Mucosa of descending colon (tissue), 3 donors: Measurements from ENCODE around the gene SMAD1. TPM values are rescaled to one million over a fixed set of nuclear protein-coding genes. Genes with fewer than 3 reads are reported as not detected.

ENCODE experiments used
- ATAC-seq: fragments of 200-7000 bp; cut with Tn5 transposase; one replicate; pipeline ENCODE4 v1.9.1; 2020; ENCODE audit warnings: mild to moderate bottlenecking, moderate library complexity
- DNase-seq, 3 donors: peaks; one replicate each; pipeline ENCODE4 v3.0.0-alpha.2; 2020
- H3K36me3 ChIP-seq: fragments of 200-600 bp; one replicate; pipeline ENCODE4 v1.8.0; 2021; ENCODE audit warnings: low read depth, mild to moderate bottlenecking
- H3K4me1 ChIP-seq: fragments of 200-600 bp; one replicate; pipeline ENCODE4 v1.8.0; 2021; ENCODE audit warnings: low read depth, mild to moderate bottlenecking
- H3K4me3 ChIP-seq: fragments of 200-600 bp; one replicate; pipeline ENCODE4 v1.8.0; 2021; ENCODE audit warnings: mild to moderate bottlenecking
- H3K9me3 ChIP-seq: fragments of 200-600 bp; one replicate; pipeline ENCODE4 v1.8.0; 2021; ENCODE audit warnings: mild to moderate bottlenecking
- CTCF ChIP-seq: fragments of 200-600 bp; IDR thresholded peaks from one replicate; pipeline ENCODE4 v1.8.0; 2022; ENCODE audit warnings: antibody characterized with exemption, mild to moderate bottlenecking
- intact Hi-C, 2 donors: fragments of 100-400 bp; cut with DNase I in 1 of 2; cut with micrococcal nuclease in 1 of 2; formaldehyde crosslinking; loops; one replicate each; pipeline versions ENCODE4 v1.11.0 to v1.11.1; 2022; cut with DNase I, micrococcal nuclease
- total RNA-seq, 3 donors: library from RNA; stranded (reverse); fragmentation: NEBNext Ultra II Directional in 2 of 3; extraction: Animal tissue kit (Norgen Biotek cat#: 25700) in 2 of 3; gene quantifications; one replicate each; pipeline versions ENCODE4 v1.2.1 to v1.2.4, GENCODE V29; 2021 to 2023
- donor health status: DM: no; HTN: no; CAD: no; lungs with moderate emphysema.
- donor health status: DM: no; HTN: no; CAD: no.
- donor health status: DM: no; HTN: yes; CAD: no.

SMAD1 gene
- total RNA-seq, 3 donors from 2014 or later, result 34.9 to 47.4 (median 39.3) TPM

DNA sequence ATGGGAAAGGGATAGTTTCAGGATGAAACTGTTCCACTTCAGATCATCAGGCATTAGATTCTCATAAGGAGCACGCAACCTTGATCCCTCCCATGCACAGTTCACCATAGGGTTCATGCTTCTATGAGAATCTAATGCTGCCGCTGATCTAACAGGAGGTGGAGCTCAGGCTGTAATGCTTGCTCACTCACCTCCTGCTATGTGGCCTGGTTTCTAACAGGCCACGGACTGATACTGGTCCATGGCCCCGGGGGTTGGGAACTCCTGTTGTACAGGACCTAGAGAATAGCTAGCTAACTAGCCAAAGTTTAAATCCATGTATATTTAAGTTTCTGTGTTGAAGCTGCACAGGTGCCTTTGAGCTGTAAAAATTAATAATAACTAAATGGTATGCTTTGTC, 71.7 kb downstream of the SMAD1 start:
- no peak for TF ChIP-seq CTCF
- no peaks in the 10 kb centered on the region for H3K36me3 ChIP-seq
- no peak overlapping the region for H3K4me3 ChIP-seq
- no peak for ATAC-seq
- H3K9me3 ChIP-seq, result no peaks in the 10 kb centered on the region
- intact Hi-C loops, result no loop called here
- no peak for DNase-seq
- no peaks in the 10 kb centered on the region for H3K4me1 ChIP-seq

GRCh38 chr4:145554691-145555090, 73.0 kb downstream of the SMAD1 start:
- Histone ChIP-seq H3K4me1 (no peaks in the 10 kb centered on the region), H3K36me3 (no peaks in the 10 kb centered on the region), H3K4me3 (no peak overlapping the region), H3K9me3 (no peaks in the 10 kb centered on the region)
- TF ChIP-seq CTCF, result no peak
- ATAC-seq, result no peak
- intact Hi-C loops, result no loop called here
- no peak for DNase-seq

GRCh38 chr4:145557720-145558119, 76.1 kb downstream of the SMAD1 start:
- no peaks in the 10 kb centered on the region for H3K36me3 ChIP-seq
- peak; percentile 89 for ATAC-seq
- no peak overlapping the region for H3K4me3 ChIP-seq
- H3K4me1 ChIP-seq, result no peaks in the 10 kb centered on the region
- TF ChIP-seq CTCF, result peak; percentile 53
- peak in 2 of 3 donors; percentile 64 to 72 for DNase-seq
- intact Hi-C loops, result no loop called here
- H3K9me3 ChIP-seq, result no peaks in the 10 kb centered on the region

GRCh38 chr4:145563293-145563985, 81.8 kb downstream of the SMAD1 start:
- DNase-seq, result no peak
- ATAC-seq, result no peak
- no peak for TF ChIP-seq CTCF

GRCh38 chr4:145564540-145564939, 82.9 kb downstream of the SMAD1 start:
- intact Hi-C loops, result no loop called here
- Histone ChIP-seq H3K4me1 (no peaks in the 10 kb centered on the region), H3K9me3 (no peaks in the 10 kb centered on the region), H3K4me3 (no peak overlapping the region), H3K36me3 (no peaks in the 10 kb centered on the region)
- no peak for DNase-seq
- no peak for ATAC-seq
- TF ChIP-seq CTCF, result no peak

More at GRCh38 chr4:145563293-145563985, 81.8 kb downstream of the SMAD1 start:
- intact Hi-C loops, result no loop called here
- H3K4me3 ChIP-seq, result no peak overlapping the region
- H3K9me3 ChIP-seq, result no peaks in the 10 kb centered on the region
- no peaks in the 10 kb centered on the region for H3K4me1 ChIP-seq
- H3K36me3 ChIP-seq, result no peaks in the 10 kb centered on the region
